Gastroesophageal sphincter (tissue), 4 donors: ENCODE data around the gene DNAJC11. TPM values are rescaled to one million over a fixed set of nuclear protein-coding genes. Genes with fewer than 3 reads are reported as not detected.

Source experiments
- ATAC-seq: fragments of 150-250 bp; one replicate; pipeline ENCODE4 v1.9.1; 2016; ENCODE audit warnings: mild to moderate bottlenecking, moderate library complexity
- H3K27ac ChIP-seq, 4 donors: fragments of 200-600 bp; sonication (generic) in 3 of 4; 1 replicate in 3 of 4; 2 replicates in 1 of 4; pipeline ENCODE4 v1.5.1; 2016 to 2019
- H3K27me3 ChIP-seq: fragments of 200-600 bp; sonication (generic); one replicate; pipeline ENCODE4 v1.5.1; 2019
- H3K36me3 ChIP-seq, 2 donors: fragments of 200-600 bp; sonication (generic); one replicate each; pipeline ENCODE4 v1.5.1; 2019; ENCODE audit warnings: control low read depth in 1 of 2
- H3K4me1 ChIP-seq, 3 donors: fragments of 200-600 bp; sonication (generic); 1 replicate in 2 of 3; 2 replicates in 1 of 3; pipeline ENCODE4 v1.5.1; 2016 to 2019; ENCODE audit warnings: control low read depth in 2 of 3
- H3K4me3 ChIP-seq, 2 donors: fragments of 200-600 bp; sonication (generic); one replicate each; pipeline ENCODE4 v1.5.1; 2019; ENCODE audit warnings: mild to moderate bottlenecking in 1 of 2, moderate library complexity in 1 of 2
- H3K9me3 ChIP-seq, 3 donors: fragments of 200-600 bp; sonication (generic); one replicate each; pipeline ENCODE4 v1.5.1; 2017 to 2019; ENCODE audit warnings: control low read depth in 2 of 3
- CTCF ChIP-seq, 4 experiments: fragments of 200-600 bp in 2 of 4; fragments of 450-650 bp in 2 of 4; sonication (generic) in 1 of 4; IDR thresholded peaks; one replicate each; pipeline ENCODE4 v1.5.1; 2017 to 2019; ENCODE audit warnings: antibody characterized with exemption in 4 of 4, mild to moderate bottlenecking in 2 of 4, moderate library complexity in 2 of 4
- EP300 ChIP-seq: sonication (generic); formaldehyde crosslinking; IDR thresholded peaks from one replicate; pipeline ENCODE4 v1.6.1; 2017; ENCODE audit warnings: antibody characterized with exemption, mild to moderate bottlenecking
- POLR2A ChIP-seq, 2 donors: fragments of 450-650 bp; IDR thresholded peaks; one replicate each; pipeline ENCODE4 v1.6.1; 2017; ENCODE audit warnings: antibody characterized with exemption in 2 of 2, mild to moderate bottlenecking in 2 of 2, moderate library complexity in 1 of 2
- POLR2AphosphoS5 ChIP-seq: sonication (generic); formaldehyde crosslinking; IDR thresholded peaks from one replicate; pipeline ENCODE4 v1.6.1; 2017; ENCODE audit warnings: antibody characterized with exemption
- WGBS, 2 donors: methylation state at CpG; one replicate each; pipeline ENCODE4 v1.1.5; 2018; ENCODE audit warnings: low coverage in 1 of 2; 5-methylcytosine and 5-hydroxymethylcytosine counted together
- total RNA-seq, 4 donors: library from RNA; depleted of rRNA; stranded (reverse); fragments of >200 nt; gene quantifications; one replicate each; pipeline ENCODE4 v1.1.0, GENCODE V29; 2016

Gene DNAJC11
- total RNA-seq, 4 donors from 2014 or later = 20.9 to 51.7 (median 30.8) TPM

- Histone ChIP-seq H3K9me3 (no peaks in the 10 kb centered on the region), H3K4me3 (peak overlapping the region in 1 of 2 donors; percentile 99), H3K36me3 (peaks cover 0 to 76% of the 10 kb centered on the region in 2 donors), H3K27ac (peak overlapping the region in 3 of 4 donors; percentile 22 to 97 (median 47)), H3K4me1 (peaks cover 0 to 86% (median 46%) of the 10 kb centered on the region in 3 donors), H3K27me3 (no peaks in the 10 kb centered on the region)
- ATAC-seq = no peak
- 55 to 56% methylated on average over 2 to 3 of the region's 15 CpGs for WGBS, 2 donors
- TF ChIP-seq POLR2A (IDR thresholded peaks at IDR 0.05) (peak in 1 of 2 donors; percentile 10), CTCF (IDR thresholded peaks at IDR 0.05) (no peak), POLR2AphosphoS5 (no peak), EP300 (no peak)
These were observed 104.5 kb downstream of the DNAJC11 start for GRCh38 chr1:6596886-6597776.

- Histone ChIP-seq H3K9me3 (no peaks in the 10 kb centered on the region), H3K27ac (peak overlapping the region in 3 of 4 donors; percentile 26 to 97 (median 47)), H3K27me3 (no peaks in the 10 kb centered on the region), H3K4me1 (peaks cover 0 to 94% (median 46%) of the 10 kb centered on the region in 3 donors), H3K36me3 (peaks cover 0 to 84% of the 10 kb centered on the region in 2 donors), H3K4me3 (peak overlapping the region in 1 of 2 donors; percentile 99)
- WGBS, 2 donors = 53 to 60% methylated on average over 5 to 7 of the region's 7 CpGs
- TF ChIP-seq POLR2A (IDR thresholded peaks at IDR 0.05) = no peak
- no peak for TF ChIP-seq CTCF (IDR thresholded peaks at IDR 0.05)
- no peak for TF ChIP-seq EP300
- TF ChIP-seq POLR2AphosphoS5 = no peak
- ATAC-seq = no peak
These were observed 105.3 kb downstream of the DNAJC11 start for GRCh38 chr1:6596351-6596750.

GRCh38 chr1:6594977-6595740 is 106.5 kb downstream of the DNAJC11 start:
- TF ChIP-seq POLR2AphosphoS5 (peak; percentile 7), EP300 (no peak)
- Histone ChIP-seq H3K9me3 (no peaks in the 10 kb centered on the region), H3K4me1 (peaks cover 0 to 98% (median 44%) of the 10 kb centered on the region in 3 donors), H3K27ac (peak overlapping the region in 2 of 4 donors; percentile 3 to 27), H3K27me3 (no peaks in the 10 kb centered on the region), H3K4me3 (no peak overlapping the region), H3K36me3 (peaks cover 0 to 96% of the 10 kb centered on the region in 2 donors)
- peak; percentile 8 for ATAC-seq
- WGBS, 2 donors = 51 to 80% methylated on average over 4 to 5 of the region's 11 CpGs

GRCh38 chr1:6593810-6594209 is 107.8 kb downstream of the DNAJC11 start:
- no peak for ATAC-seq
- peaks cover 0 to 98% (median 30%) of the 10 kb centered on the region in 3 donors for H3K4me1 ChIP-seq
- no peak for TF ChIP-seq CTCF (IDR thresholded peaks at IDR 0.05)

GRCh38 chr1:6592865-6593593 is 108.6 kb downstream of the DNAJC11 start:
- no CpG with 5 or more reads among the region's 38 CpGs for WGBS, 2 donors
- Histone ChIP-seq H3K4me3 (no peak overlapping the region), H3K27ac (peak overlapping the region in 2 of 4 donors; percentile 31 to 55), H3K4me1 (peaks cover 0 to 98% (median 24%) of the 10 kb centered on the region in 3 donors), H3K9me3 (no peaks in the 10 kb centered on the region), H3K36me3 (peaks cover 0 to 100% of the 10 kb centered on the region in 2 donors), H3K27me3 (no peaks in the 10 kb centered on the region)
- no peak for ATAC-seq
- TF ChIP-seq POLR2A (IDR thresholded peaks at IDR 0.05) (no peak), CTCF (IDR thresholded peaks at IDR 0.05) (no peak), EP300 (no peak)

More at GRCh38 chr1:6593810-6594209, 107.8 kb downstream of the DNAJC11 start:
- no peak overlapping the region for H3K27ac ChIP-seq
- H3K4me3 ChIP-seq = no peak overlapping the region
- H3K36me3 ChIP-seq = peaks cover 0 to 100% of the 10 kb centered on the region in 2 donors
- no peaks in the 10 kb centered on the region for H3K9me3 ChIP-seq
- H3K27me3 ChIP-seq = no peaks in the 10 kb centered on the region
- WGBS, 2 donors = 74 to 100% methylated on average over 1 to 6 of the region's 15 CpGs
